A549 treated with AZD9567 at 1 μM for 4 hours (cell line): Measurements from ENCODE around the gene DENND4B. TPM values are rescaled to one million over a fixed set of nuclear protein-coding genes. Genes with fewer than 3 reads are reported as not detected.

Experiments
- total RNA-seq: library from RNA; stranded (reverse); fragments of 200-300 nt; extraction: Qiagen RNA extraction; gene quantifications from 5 replicates; pipeline ENCODE4 v1.2.3, GENCODE V29; 2022; ENCODE audit not compliant: insufficient read depth

The DENND4B gene, protein sequence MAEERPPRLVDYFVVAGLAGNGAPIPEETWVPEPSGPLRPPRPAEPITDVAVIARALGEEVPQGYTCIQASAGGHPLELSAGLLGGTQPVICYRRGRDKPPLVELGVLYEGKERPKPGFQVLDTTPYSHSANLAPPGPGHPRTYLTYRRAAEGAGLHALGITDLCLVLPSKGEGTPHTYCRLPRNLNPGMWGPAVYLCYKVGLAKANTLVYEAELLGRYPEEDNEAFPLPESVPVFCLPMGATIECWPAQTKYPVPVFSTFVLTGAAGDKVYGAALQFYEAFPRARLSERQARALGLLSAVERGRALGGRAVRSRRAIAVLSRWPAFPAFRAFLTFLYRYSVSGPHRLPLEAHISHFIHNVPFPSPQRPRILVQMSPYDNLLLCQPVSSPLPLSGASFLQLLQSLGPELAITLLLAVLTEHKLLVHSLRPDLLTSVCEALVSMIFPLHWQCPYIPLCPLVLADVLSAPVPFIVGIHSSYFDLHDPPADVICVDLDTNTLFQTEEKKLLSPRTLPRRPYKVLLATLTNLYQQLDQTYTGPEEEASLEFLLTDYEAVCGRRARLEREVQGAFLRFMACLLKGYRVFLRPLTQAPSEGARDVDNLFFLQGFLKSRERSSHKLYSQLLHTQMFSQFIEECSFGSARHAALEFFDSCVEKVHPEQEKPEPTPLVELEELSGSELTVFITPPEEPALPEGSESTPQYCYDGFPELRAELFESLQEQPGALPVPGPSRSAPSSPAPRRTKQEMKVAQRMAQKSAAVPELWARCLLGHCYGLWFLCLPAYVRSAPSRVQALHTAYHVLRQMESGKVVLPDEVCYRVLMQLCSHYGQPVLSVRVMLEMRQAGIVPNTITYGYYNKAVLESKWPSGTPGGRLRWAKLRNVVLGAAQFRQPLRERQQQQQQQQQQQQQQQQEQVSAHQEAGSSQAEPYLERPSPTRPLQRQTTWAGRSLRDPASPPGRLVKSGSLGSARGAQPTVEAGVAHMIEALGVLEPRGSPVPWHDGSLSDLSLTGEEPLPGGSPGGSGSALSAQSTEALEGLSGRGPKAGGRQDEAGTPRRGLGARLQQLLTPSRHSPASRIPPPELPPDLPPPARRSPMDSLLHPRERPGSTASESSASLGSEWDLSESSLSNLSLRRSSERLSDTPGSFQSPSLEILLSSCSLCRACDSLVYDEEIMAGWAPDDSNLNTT (N-terminal part only)
- total RNA-seq = 25.6 to 35.4 TPM (median 34.5 TPM) in 5 replicates

DNA sequence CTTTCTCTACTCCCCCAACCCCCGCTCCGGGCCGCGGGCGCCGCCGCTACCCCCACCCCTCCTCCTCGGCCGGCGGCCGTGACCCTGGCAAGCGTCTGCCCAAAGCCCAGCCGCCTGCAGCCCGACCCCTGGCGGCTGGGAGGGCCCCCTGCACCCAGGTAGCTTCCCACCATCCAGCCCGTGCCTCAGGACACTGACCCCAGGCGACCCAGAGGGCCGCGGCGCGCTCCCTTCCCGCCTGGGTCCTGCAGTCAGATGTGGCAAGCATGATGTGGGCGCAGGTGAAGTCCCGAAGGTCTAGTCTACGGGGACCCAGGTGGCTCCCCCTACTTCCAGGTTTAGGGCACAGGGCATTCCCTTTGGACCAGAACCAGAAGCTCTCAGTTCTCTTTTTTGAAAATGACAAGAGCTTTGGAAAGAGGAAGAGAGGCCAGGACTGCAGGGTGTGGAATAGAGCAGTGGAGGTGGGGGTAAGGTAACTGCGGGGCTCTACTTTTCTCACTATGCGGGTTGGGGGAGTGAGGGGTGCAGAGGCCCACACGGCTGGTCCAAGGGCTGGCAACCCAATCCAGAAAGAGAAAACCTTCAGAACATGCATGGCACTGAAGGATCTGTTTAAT, at the start of gene DENND4B:
Gene DENND4B, minus strand, starts transcription at position 97 of the 620 bp plus-strand sequence. CDS start 2,344 bp downstream, outside the sequence.

DNA sequence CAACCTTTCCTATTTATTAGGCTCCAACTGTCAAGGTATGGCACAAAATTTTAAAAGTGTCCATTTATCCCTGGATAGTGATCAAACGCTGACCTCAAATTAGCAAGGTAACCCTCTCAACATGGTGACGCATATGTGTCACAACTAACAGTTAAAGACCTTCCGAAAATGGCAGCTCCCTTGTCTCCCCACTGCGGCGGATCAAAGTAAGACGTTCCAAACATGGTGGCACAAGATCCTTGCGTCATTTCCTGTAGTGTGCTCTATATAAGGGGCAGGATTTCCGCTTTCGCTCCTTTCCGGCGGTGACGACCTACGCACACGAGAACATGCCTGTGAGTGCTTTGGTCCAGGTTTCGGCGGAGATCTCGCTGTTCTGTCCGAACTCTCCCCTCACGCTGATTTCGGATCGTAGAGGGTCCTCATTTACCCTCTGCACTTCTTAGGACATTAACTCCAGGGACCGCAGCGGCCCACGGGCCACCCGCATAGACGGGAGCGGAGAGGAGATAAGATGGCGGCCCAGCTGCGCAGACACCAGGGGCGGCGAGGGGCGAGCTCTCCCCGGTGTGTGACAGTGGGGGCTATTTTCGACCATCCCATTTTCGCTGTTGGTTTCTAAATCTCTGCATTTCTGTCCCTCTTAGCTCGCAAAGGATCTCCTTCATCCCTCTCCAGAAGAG, 44.1 kb upstream of the DENND4B start, which contains the start of gene RPS27:
Gene RPS27, plus strand, starts transcription at position 295 of the 683 bp plus-strand sequence. Its CDS starts 35 bp downstream, at position 330.

DNA sequence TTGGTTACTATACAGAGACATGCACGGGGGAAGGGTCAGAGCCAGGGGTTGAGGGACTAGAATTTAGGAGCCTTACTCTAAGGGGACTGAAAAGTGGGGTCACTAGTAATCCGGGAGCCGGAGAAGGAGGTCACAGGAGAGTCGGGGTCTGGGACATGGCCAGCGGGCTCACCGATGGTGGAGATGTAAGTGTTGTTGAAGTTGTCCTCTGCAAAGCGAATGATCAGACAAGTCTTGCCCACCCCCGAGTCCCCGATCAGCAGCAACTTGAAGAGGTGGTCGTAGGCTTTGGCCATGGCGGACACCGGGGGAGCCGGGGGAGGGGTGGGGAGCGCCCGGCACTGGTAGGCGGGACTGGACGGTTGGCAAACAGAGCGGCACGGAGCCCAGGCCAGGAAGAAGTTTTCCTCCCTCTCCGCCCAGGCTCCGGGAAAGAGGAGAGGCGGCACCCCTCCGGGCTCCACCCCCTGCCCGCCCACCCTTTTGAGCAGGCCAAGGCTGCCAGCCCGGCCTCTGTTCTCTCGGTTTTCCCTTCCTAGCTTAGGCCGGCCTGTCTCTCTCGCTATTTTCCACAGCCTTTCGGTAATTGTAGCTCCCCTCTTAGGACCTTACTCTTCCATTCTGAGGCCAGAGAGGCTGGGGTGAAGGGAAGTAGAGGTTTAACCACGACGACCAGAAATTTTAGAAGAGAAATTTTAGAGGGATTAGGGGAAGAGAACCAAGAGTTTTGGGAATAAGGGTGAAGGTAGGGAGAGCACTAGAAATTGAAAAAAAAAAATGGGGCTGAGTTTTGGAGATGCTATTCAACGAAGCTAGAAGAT, 39.6 kb upstream of the DENND4B start, which contains the start of gene RAB13:
Gene RAB13, minus strand, starts transcription at position 399 of the 821 bp plus-strand sequence. Its CDS starts 103 bp downstream, at position 296.

DNA sequence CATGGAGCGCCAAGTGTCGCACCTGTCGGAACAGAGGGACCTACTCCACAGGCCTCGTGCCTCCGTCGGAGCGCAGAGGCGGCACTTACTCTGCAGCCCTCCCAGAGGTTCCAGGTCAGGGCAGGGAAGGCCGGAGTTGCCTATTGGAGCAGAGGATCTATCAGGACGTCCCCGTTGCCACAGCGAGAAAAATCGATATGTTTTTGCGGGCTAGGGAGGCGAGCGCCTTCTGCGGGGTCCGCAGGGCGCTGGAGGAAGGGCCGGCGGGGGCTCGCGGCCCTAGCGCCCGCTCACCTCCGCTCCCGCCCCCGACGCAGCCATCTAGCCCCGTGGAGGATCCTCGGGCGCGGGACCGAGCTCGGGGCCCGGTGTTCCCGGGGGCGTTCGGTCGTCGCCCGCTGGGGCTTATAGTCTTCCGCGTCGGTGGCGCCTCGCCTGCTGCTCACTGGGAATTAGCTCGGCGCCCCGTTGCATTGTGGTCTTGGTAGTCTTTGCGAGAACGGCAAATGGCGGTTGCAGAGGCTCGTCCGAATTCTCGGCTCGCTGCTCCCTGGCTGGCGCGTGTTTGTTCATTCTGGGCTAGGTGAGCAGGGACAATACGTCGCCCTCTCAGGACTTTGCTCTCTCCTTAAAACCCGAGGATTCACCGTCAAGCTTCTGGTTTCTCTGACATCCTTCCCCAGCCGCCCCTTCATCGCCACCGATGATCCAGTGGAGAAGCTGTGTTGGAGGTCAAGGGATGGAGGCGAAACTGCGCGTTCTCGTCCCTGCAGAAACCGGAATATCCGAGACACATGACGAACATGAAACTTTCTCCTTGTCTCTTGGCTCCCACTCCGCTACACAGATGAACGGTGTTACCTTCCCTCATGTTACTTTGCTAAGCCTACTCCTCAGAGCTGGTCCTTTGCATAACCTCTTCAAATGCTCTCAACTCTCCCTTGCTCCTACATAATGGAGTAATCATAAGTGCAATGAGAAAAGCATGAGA, 31.0 kb upstream of the DENND4B start, which contains the start of gene JTB:
Gene JTB, minus strand, starts transcription at position 425 of the 991 bp plus-strand sequence. Its CDS starts 422 bp downstream, at position 3.

DNA sequence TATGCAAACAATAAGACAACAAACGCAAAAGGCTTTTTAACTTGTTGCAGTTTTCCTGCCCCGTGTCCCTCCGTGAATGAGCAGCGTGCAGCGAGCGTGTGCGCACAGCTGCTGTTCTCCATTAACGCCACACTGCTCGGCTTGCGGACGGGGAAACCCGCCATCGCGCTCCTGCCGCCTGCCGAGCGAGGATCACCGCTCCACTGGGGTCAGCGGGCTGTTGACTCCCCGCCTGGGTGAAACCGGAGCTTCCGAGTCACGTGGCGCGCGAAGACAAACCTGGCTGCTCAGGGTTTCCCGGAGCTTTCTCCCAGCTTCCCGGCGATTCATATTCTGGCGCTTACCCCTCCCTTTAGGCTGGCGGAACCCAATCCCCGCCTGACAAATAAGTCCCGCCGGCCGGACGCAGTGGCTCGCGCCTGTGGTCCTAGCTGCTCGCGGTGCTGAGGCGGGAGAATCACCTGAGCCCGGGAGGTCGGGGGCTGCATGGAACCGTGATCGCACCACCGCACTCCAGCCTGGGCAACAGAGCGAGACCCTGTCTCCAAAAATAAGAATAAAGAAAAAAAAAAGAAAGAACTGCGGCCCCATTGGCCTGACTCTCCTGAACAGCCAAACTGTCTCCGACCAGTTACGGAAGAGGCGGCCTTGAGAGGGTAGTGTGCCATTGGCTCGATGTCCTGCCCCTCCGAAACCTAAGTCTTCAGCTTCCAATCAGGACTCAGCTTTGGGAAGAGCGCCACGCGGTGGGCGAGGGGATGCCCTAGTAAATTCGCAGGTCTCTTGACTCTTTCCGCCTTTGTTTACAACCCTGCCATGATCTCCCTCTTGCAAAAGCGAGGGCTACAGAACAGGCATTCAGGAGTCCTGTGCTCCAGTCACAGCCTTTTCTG, 20.8 kb upstream of the DENND4B start, which contains the start of gene CREB3L4:
Gene CREB3L4, plus strand, starts transcription at position 796 of the 893 bp plus-strand sequence. CDS start 624 bp downstream, outside the sequence.

DNA sequence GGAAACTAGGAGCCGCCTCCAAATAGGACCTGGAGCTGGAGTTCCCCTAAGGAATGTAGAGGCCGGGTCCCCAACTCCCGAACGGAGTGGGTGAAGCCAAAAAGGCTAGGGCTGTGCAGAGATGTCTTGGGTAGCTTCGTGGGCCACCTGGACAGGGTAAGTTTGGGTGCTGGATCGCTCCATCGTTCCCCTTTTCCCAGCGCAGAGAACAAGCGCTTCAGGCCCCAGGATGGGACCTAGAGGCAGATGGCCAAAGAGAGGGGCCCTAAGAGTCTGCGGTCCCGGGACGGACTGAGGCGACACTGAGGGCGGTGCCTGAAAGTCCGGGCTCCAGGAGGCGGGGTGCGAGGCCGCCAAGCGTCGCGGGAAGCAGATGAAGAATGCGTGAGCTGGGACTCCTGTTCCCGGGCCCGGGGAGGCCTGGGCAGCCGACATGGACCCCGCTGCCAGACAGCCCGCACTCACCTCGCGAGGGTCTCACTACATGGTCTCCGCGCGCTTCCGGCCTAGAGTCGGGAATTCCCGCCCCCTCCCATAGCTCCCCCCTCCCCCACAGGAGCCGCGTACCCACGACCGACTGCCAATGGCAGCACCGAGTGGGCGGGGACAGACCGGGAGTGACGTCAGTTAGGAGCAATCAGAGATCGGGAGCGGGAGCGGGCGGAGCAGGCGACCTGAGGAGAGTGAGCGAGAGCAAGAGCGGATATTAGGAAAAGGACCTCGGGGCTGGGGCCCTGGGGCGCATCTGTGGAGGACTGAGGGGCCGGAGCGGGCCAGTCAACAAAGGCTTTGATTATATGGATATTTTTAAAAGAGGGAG, 16.7 kb upstream of the DENND4B start, which contains the start of gene SLC39A1:
Gene SLC39A1, minus strand, starts transcription at position 508 of the 820 bp plus-strand sequence. CDS start 822 bp downstream, outside the sequence.

DNA sequence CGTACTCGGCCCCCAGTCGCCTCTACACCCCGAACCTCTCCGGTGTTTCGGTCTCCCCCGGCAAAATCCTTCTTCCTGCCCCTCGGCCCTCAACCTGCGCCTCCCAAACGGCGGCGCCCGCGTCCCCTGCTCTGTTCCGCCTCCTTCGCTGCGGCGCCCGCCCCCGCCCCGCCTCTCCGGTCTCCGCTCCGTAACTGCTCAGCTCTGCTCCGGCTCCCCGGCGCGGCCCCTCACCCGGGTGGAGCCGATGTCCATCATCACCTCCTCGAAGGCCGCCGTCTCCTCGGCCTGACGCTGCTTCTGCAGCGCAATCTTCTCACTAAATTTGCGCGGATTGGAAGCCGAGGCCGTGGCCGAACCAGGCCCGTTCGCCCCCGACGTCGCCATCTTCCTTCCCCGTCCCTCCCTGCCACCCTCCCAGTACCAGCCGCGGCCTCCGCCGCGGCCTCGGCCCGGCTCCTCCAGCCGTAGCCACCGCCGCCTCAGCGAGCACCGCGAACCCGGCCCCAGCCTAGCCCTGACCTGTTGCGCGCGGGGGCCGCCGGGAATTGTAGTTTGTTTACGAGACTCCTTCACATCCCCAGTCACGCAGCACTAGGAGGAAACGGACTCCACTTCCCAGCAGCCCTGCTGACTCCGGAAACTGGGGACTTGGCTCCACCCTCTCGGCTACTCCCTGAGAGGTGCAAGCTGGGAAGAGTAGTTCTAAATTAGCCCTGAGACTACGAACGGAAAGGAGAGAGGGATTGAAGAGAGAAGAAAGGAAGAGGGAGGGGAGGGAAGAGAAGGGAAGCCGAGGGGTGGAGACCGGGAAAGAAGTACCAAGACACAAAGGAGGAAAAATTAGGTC, 11.8 kb upstream of the DENND4B start, which contains the start of gene CRTC2:
Gene CRTC2, minus strand, starts transcription at position 502 of the 850 bp plus-strand sequence. Its CDS starts 115 bp downstream, at position 387.

DNA sequence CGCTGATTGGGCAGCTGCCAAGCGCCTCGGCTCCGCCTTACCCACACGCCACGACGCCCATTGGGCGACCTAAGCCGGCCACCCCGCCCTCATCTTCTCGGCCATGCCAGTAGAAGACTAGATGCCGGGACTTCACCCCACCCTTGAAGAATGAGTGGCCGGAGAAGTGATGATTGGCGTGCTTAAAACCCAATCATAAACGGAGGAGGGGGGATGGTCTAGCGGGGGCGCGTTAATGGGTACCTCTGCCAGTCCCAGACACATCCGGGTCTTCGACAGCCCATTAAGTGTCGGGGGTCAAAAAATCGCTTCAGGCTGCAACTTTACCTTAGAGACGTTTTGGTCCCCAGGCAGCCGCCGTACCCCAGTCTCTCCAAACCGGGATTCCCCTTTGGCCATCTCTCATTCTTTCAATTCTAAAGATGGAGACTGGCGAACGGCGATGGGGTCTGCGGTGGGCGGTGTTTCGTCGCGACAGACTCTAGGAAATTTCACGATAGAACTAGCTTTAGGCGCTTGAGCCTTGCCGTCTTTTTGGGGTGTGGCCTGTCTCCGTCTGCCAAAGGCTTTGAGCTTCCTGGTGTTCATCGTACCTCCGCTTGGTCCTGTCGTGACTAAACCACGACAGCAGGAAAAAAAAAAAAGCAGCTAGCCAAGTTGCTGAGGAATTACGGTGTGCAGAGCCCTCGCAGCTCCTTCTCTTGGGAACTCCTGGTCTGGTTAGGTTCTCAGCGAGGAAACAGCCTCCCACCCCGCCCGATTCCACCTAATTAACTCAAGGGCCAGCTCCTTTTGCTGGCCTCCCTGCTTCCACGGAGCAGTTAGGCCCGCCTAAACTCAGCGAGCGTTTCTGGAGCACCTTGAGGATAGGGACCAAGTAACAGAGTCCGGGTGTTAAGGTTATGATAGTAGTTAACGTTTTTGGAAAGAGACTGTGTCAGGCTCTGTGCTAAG, 23.3 kb downstream of the DENND4B start, which contains the start of gene GATAD2B:
Gene GATAD2B, minus strand, starts transcription at position 1 of the 954 bp plus-strand sequence. CDS start 94,625 bp downstream, outside the sequence.

Other genes starting within 250 kb of the DENND4B start
- gene INTS3, start 218.7 kb downstream of the DENND4B start, total RNA-seq = 14.8 to 16.4 TPM (median 15.0 TPM) in 5 replicates
- gene SLC27A3, start 171.3 kb downstream of the DENND4B start, total RNA-seq = 0.90 to 1.1 TPM (median 0.93 TPM) in 4 of 5 replicates, not detected in the other
- 8.8 to 15.6 TPM (median 9.5 TPM) in 5 replicates for gene GATAD2B, start 23.7 kb downstream of the DENND4B start, total RNA-seq
- 34.0 to 42.1 TPM (median 40.8 TPM) in 5 replicates for gene CRTC2, start 11.9 kb upstream of the DENND4B start, total RNA-seq
- gene SLC39A1, start 16.8 kb upstream of the DENND4B start, total RNA-seq = 129 to 157 TPM (median 152 TPM) in 5 replicates
- gene CREB3L4, start 21.2 kb upstream of the DENND4B start, total RNA-seq = 2.9 to 10.3 TPM (median 9.7 TPM) in 5 replicates
- 90.2 to 160 TPM (median 149 TPM) in 5 replicates for gene JTB, start 31.0 kb upstream of the DENND4B start, total RNA-seq
- gene RAB13, start 39.6 kb upstream of the DENND4B start, total RNA-seq = 120 to 132 TPM (median 124 TPM) in 5 replicates
- 4,352 to 7,409 TPM (median 4,509 TPM) in 5 replicates for gene RPS27, start 44.0 kb upstream of the DENND4B start, total RNA-seq
- gene NUP210L, start 208.4 kb upstream of the DENND4B start, total RNA-seq = not detected in 5 replicates
- gene TPM3, start 245.4 kb upstream of the DENND4B start, total RNA-seq = 472 to 725 TPM (median 493 TPM) in 5 replicates